WI38 (cell line): ENCODE measurements around the gene TSTD2.

Source experiments
- H3K4me3 ChIP-seq: 2 replicates; pipeline ENCODE4 v1.5.1; 2011; ENCODE audit warnings: low read depth, mild to moderate bottlenecking, control low read depth, low read length
- CTCF ChIP-seq: IDR thresholded peaks from 2 replicates; pipeline ENCODE4 v1.5.1; 2012; ENCODE audit warnings: low read depth, mild to moderate bottlenecking, control low read depth, low read length

Gene TSTD2

GRCh38 chr9:97647996-97648395, 14.8 kb upstream of the TSTD2 start:
- no peak for TF ChIP-seq CTCF
- no peak overlapping the region for H3K4me3 ChIP-seq

GRCh38 chr9:97645720-97646119, 12.6 kb upstream of the TSTD2 start:
- TF ChIP-seq CTCF: no peak
- H3K4me3 ChIP-seq: no peak overlapping the region

GRCh38 chr9:97640325-97640724, 7.2 kb upstream of the TSTD2 start:
- H3K4me3 ChIP-seq: no peak overlapping the region
- no peak for TF ChIP-seq CTCF

- TF ChIP-seq CTCF: no peak
- H3K4me3 ChIP-seq: no peak overlapping the region
Observed at GRCh38 chr9:97638666-97639065, 5.5 kb upstream of the TSTD2 start.

- no peak for TF ChIP-seq CTCF
- no peak overlapping the region for H3K4me3 ChIP-seq
Observed at GRCh38 chr9:97636903-97637302, 3.7 kb upstream of the TSTD2 start.

- peak overlapping the region; percentile 99 for H3K4me3 ChIP-seq
- no peak for TF ChIP-seq CTCF
Observed at GRCh38 chr9:97635026-97635425, 1.9 kb upstream of the TSTD2 start.

- peak overlapping the region; percentile 99 for H3K4me3 ChIP-seq
- TF ChIP-seq CTCF: no peak
Observed at GRCh38 chr9:97633859-97634490, 807 bp upstream of the TSTD2 start.
